Naive thymus-derived CD8-positive, alpha-beta T cell (primary cell): ENCODE measurements around the gene ARHGDIB. TPM values are rescaled to one million over a fixed set of nuclear protein-coding genes. Genes with fewer than 3 reads are reported as not detected.

Experiments
- ATAC-seq, 2 donors: fragments of 150-1000 bp; cut with Tn5 transposase in 1 of 2; sonication (Bioruptor Pico), chemical (Tn5 transposase) in 1 of 2; 1 replicate in 1 of 2; 2 replicates in 1 of 2; pipeline ENCODE4 v1.10.0; 2021; ENCODE audit warnings: mild to moderate bottlenecking in 2 of 2, moderate library complexity in 2 of 2
- POLR2A ChIA-PET: fragments of 350-600 bp; sonication (Branson Sonifier 250); formaldehyde crosslinking; loops from one replicate; lab custom pipeline; 2021; ENCODE audit warnings: antibody characterized with exemption; lab: Charles Lee
- DNase-seq, 10 donors: peaks; one replicate each; pipeline versions ENCODE4 v3.0.0 to v3.0.0-alpha.2; 2020 to 2022
- H3K27ac Mint-ChIP-seq, 10 donors: one replicate each; pipeline ENCODE4 v1.8.0; 2020 to 2022; ENCODE audit warnings: mild to moderate bottlenecking in 10 of 10, mixed read lengths in 10 of 10, moderate library complexity in 4 of 10, inconsistent platforms in 1 of 10
- H3K27me3 Mint-ChIP-seq, 5 donors: one replicate each; pipeline ENCODE4 v1.8.0; 2021 to 2022; ENCODE audit warnings: mixed read lengths in 5 of 5
- H3K36me3 Mint-ChIP-seq, 3 donors: one replicate each; pipeline ENCODE4 v1.8.0; 2020 to 2022; ENCODE audit warnings: mixed read lengths in 3 of 3, mild to moderate bottlenecking in 2 of 3, inconsistent platforms in 1 of 3
- H3K4me1 Mint-ChIP-seq, 4 donors: one replicate each; pipeline ENCODE4 v1.8.0; 2021 to 2022; ENCODE audit warnings: mixed read lengths in 4 of 4
- H3K4me3 Mint-ChIP-seq, 10 donors: one replicate each; pipeline ENCODE4 v1.8.0; 2020 to 2022; ENCODE audit warnings: mild to moderate bottlenecking in 10 of 10, mixed read lengths in 10 of 10, moderate library complexity in 6 of 10, inconsistent platforms in 1 of 10
- H3K9me3 Mint-ChIP-seq, 9 donors: one replicate each; pipeline ENCODE4 v1.8.0; 2020 to 2022; ENCODE audit warnings: mixed read lengths in 9 of 9, mild to moderate bottlenecking in 3 of 9, inconsistent platforms in 1 of 9, moderate library complexity in 1 of 9
- polyA plus RNA-seq, 3 donors: library from polyadenylated mRNA; unstranded; fragments of 300-500 nt; fragmentation: Illumina TruSeq; gene quantifications; one replicate each; pipeline ENCODE4 v1.2.3, GENCODE V29; 2021
- total RNA-seq, 8 experiments: library from RNA in 2 of 8; stranded (reverse) in 2 of 8; gene quantifications; one replicate each; pipeline ENCODE4 v1.2.3 and lab custom pipeline; 2021 to 2026

ARHGDIB gene
- total and polyA plus RNA-seq, 5 experiments from 2014 or later, result 937 to 3,446 (median 3,195) TPM

DNA sequence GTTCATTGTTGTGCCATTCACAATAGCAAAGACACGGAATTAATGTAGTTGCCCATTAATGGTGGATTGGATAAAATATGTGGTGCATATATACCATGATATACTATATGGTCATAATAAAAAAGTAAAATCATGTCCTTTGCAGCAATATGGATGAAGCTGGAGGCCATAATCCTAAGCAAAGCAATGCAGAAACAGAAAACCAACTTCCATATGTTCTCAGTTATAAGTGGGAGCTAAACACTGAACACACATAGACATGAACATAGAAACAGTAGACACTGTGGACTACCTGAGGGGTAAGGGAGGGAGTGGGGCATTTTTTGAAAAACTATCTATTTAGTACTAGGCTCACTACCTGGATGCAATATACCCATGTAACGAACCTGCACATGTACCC, 20.0 kb downstream of the ARHGDIB start:
- POLR2A ChIA-PET, result interaction anchor here (0.7 to 1.9 kb wide), 6 partner anchors 13 to 22 kb away, joined by 3 to 7 read pairs (median 3); partner anchors contain the start of gene ARHGDIB
- Mint-ChIP-seq H3K27ac (peak overlapping the region in 7 of 10 donors; percentile 30 to 92 (median 83)), H3K4me1 (peaks cover 34 to 85% (median 69%) of the 10 kb centered on the region in 4 donors), H3K4me3 (no peak overlapping the region), H3K9me3 (peaks cover 0 to 3% (median 0%) of the 10 kb centered on the region in 9 donors), H3K36me3 (peaks cover 23 to 91% (median 60%) of the 10 kb centered on the region in 3 donors), H3K27me3 (no peaks in the 10 kb centered on the region)
- ATAC-seq, result peak in 1 of 2 donors; percentile 13
- DNase-seq, result no peak

DNA sequence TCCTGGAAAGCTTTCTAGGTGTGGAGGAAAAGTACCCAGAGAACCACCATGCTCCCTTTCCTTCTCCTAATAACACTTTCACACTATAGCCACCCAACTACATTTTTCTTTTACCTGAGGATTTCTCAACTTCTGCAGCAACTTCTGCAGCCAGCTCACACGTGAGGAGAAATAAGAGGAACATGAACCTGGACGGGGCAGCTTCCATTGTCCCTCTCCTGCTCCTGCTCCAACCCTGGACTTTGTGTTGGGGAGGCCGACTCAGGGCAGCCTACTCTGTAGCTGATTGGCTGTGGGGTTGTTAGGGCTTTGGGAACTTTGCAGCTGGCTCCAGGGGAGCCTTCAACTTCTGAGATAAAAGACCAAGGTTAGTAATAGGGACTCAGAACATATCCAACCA, 23.1 kb downstream of the ARHGDIB start, which contains the start of gene ERP27:
Gene ERP27, minus strand, starts transcription at position 237 of the 400 bp plus-strand sequence. Its CDS starts 29 bp downstream, at position 208.
- Mint-ChIP-seq H3K4me3 (peak within 1 kb of the TSS in 6 of 10 donors; percentile 14 to 65 (median 45)), H3K27me3 (no peaks in the 10 kb centered on the region), H3K27ac (peak within 1 kb of the TSS; percentile 89 to 96 (median 92)), H3K4me1 (peaks cover 28 to 77% (median 65%) of the 10 kb centered on the region in 4 donors), H3K36me3 (peaks cover 10 to 89% (median 47%) of the 10 kb centered on the region in 3 donors), H3K9me3 (peaks cover 0 to 3% (median 0%) of the 10 kb centered on the region in 9 donors)
- no peak for DNase-seq
- POLR2A ChIA-PET, result interaction anchor here (0.9 to 4.7 kb wide), 9 partner anchors 10 to 57 kb away, joined by 3 to 30 read pairs (median 6); partner anchors contain the start of gene ARHGDIB
- no peak for ATAC-seq

GRCh38 chr12:14937689-14938088, 23.7 kb downstream of the ARHGDIB start:
- H3K36me3 Mint-ChIP-seq, result peaks cover 10 to 90% (median 51%) of the 10 kb centered on the region in 3 donors

DNA sequence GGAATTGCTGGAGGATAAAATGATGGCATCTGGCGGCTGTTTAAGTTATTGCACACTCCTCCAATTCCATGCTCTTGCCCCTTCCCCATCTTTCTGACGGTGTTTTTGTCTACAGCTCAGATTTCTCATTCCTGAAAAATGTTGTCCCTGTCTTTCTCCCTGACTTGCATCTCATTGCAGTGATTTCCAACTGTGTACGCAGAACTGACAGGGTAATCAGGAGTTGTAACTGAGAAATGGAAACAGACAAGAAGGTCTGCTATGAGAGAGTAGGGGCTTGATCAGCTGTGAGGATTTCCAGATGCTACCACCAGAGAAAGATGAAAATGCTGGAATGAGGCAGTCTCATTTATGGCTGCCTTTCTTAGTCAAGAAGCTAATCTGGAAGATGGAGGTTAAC, 24.4 kb downstream of the ARHGDIB start:
- H3K36me3 Mint-ChIP-seq, result peaks cover 5 to 90% (median 52%) of the 10 kb centered on the region in 3 donors
- no peak for DNase-seq
- peaks cover 0 to 3% (median 0%) of the 10 kb centered on the region in 9 donors for H3K9me3 Mint-ChIP-seq
- H3K4me3 Mint-ChIP-seq, result peak overlapping the region in 2 of 10 donors; percentile 18 to 65
- H3K27ac Mint-ChIP-seq, result peak overlapping the region; percentile 88 to 96 (median 91)
- no peak for ATAC-seq
- peaks cover 28 to 81% (median 68%) of the 10 kb centered on the region in 4 donors for H3K4me1 Mint-ChIP-seq
- POLR2A ChIA-PET, result interaction anchor here (1.0 to 4.7 kb wide), 9 partner anchors 11 to 59 kb away, joined by 3 to 30 read pairs (median 6); partner anchors contain the start of gene ARHGDIB
- H3K27me3 Mint-ChIP-seq, result no peaks in the 10 kb centered on the region

More at GRCh38 chr12:14937689-14938088, 23.7 kb downstream of the ARHGDIB start:
- POLR2A ChIA-PET, result interaction anchor here (0.9 to 4.7 kb wide), 11 partner anchors 10 to 58 kb away, joined by 3 to 30 read pairs (median 5); partner anchors contain the start of gene ARHGDIB
- H3K9me3 Mint-ChIP-seq, result peaks cover 0 to 3% (median 0%) of the 10 kb centered on the region in 9 donors
- peak in 1 of 10 donors; percentile 15 for DNase-seq
- peaks cover 28 to 81% (median 68%) of the 10 kb centered on the region in 4 donors for H3K4me1 Mint-ChIP-seq
- peak; percentile 39 to 42 for ATAC-seq
- peak overlapping the region in 5 of 10 donors; percentile 14 to 65 (median 47) for H3K4me3 Mint-ChIP-seq
- H3K27ac Mint-ChIP-seq, result peak overlapping the region; percentile 89 to 96 (median 92)
- H3K27me3 Mint-ChIP-seq, result no peaks in the 10 kb centered on the region

GRCh38 chr12:14936224-14936861, 25.1 kb downstream of the ARHGDIB start:
- POLR2A ChIA-PET, result interaction anchor here (0.8 to 4.7 kb wide), 10 partner anchors 8 to 59 kb away, joined by 3 to 30 read pairs (median 5); partner anchors contain the start of gene ARHGDIB

GRCh38 chr12:14935031-14935430, 26.4 kb downstream of the ARHGDIB start:
- H3K9me3 Mint-ChIP-seq, result peaks cover 0 to 3% (median 0%) of the 10 kb centered on the region in 9 donors
- DNase-seq, result no peak
- POLR2A ChIA-PET, result interaction anchor here (0.7 to 2.8 kb wide), 3 partner anchors 13 to 60 kb away, joined by 3 to 12 read pairs (median 3); no protein-coding TSS in a partner anchor
- no peaks in the 10 kb centered on the region for H3K27me3 Mint-ChIP-seq
- no peak for ATAC-seq
- H3K4me1 Mint-ChIP-seq, result peaks cover 22 to 67% (median 59%) of the 10 kb centered on the region in 4 donors
- H3K4me3 Mint-ChIP-seq, result no peak overlapping the region
- peaks cover 0 to 90% (median 53%) of the 10 kb centered on the region in 3 donors for H3K36me3 Mint-ChIP-seq
- peak overlapping the region in 8 of 10 donors; percentile 41 to 93 (median 77) for H3K27ac Mint-ChIP-seq

More at GRCh38 chr12:14936224-14936861, 25.1 kb downstream of the ARHGDIB start:
- no peak for ATAC-seq
- H3K4me3 Mint-ChIP-seq, result peak overlapping the region in 1 of 10 donors; percentile 20
- no peaks in the 10 kb centered on the region for H3K27me3 Mint-ChIP-seq
- H3K9me3 Mint-ChIP-seq, result peaks cover 0 to 3% (median 0%) of the 10 kb centered on the region in 9 donors
- H3K4me1 Mint-ChIP-seq, result peaks cover 27 to 78% (median 67%) of the 10 kb centered on the region in 4 donors
- DNase-seq, result no peak
- peak overlapping the region; percentile 50 to 96 (median 90) for H3K27ac Mint-ChIP-seq
- peaks cover 0 to 90% (median 53%) of the 10 kb centered on the region in 3 donors for H3K36me3 Mint-ChIP-seq

DNA sequence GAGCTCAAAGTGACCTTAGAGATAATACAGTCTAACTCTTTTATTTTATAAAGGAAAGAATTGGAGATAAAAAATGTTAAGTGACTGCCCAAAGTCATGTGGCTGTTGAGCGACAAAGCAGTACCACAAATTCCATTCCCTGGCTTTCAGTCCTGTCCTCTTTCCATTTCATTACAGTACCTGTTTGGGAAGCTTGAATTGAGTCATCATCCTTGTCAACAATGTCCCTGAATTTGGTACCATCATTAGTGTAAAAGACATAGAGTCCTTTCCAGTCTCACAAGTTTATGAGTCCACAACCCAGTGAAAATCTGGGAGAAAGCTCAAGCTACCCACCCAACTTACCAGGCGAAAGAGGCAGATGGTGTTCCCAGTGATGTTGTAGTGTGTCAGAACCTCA, 26.9 kb downstream of the ARHGDIB start:
- DNase-seq (no peak), ATAC-seq (no peak)
- peaks cover 0 to 85% (median 48%) of the 10 kb centered on the region in 3 donors for H3K36me3 Mint-ChIP-seq
- no peak overlapping the region for H3K4me3 Mint-ChIP-seq
- H3K27me3 Mint-ChIP-seq, result no peaks in the 10 kb centered on the region
- H3K27ac Mint-ChIP-seq, result peak overlapping the region in 5 of 10 donors; percentile 39 to 93 (median 79)
- peaks cover 0 to 3% (median 0%) of the 10 kb centered on the region in 9 donors for H3K9me3 Mint-ChIP-seq
- H3K4me1 Mint-ChIP-seq, result peaks cover 19 to 62% (median 53%) of the 10 kb centered on the region in 4 donors
- POLR2A ChIA-PET, result interaction anchor here (0.7 to 2.8 kb wide), 4 partner anchors 10 to 60 kb away, joined by 3 to 12 read pairs (median 3); no protein-coding TSS in a partner anchor

- no peak for DNase-seq
- peaks cover 7 to 82% (median 47%) of the 10 kb centered on the region in 3 donors for H3K36me3 Mint-ChIP-seq
- peaks cover 11 to 49% (median 35%) of the 10 kb centered on the region in 4 donors for H3K4me1 Mint-ChIP-seq
- H3K27me3 Mint-ChIP-seq, result no peaks in the 10 kb centered on the region
- POLR2A ChIA-PET, result interaction anchor here (0.6 to 1.2 kb wide), 3 partner anchors 10 to 16 kb away, joined by 3 to 4 read pairs (median 3); no protein-coding TSS in a partner anchor
- H3K27ac Mint-ChIP-seq, result peak overlapping the region in 7 of 10 donors; percentile 15 to 69 (median 42)
- H3K4me3 Mint-ChIP-seq, result no peak overlapping the region
- no peak for ATAC-seq
- H3K9me3 Mint-ChIP-seq, result no peaks in the 10 kb centered on the region
Measured at GRCh38 chr12:14931791-14932560, 29.4 kb downstream of the ARHGDIB start.

GRCh38 chr12:14931359-14931758, 30.0 kb downstream of the ARHGDIB start:
- Mint-ChIP-seq H3K27ac (peak overlapping the region in 2 of 10 donors; percentile 8 to 14), H3K9me3 (no peaks in the 10 kb centered on the region), H3K4me3 (no peak overlapping the region), H3K4me1 (peaks cover 9 to 43% (median 29%) of the 10 kb centered on the region in 4 donors), H3K27me3 (no peaks in the 10 kb centered on the region), H3K36me3 (peaks cover 7 to 76% (median 41%) of the 10 kb centered on the region in 3 donors)
- no peak for DNase-seq
- no peak for ATAC-seq
- POLR2A ChIA-PET, result interaction anchor here (0.6 to 1.2 kb wide), 3 partner anchors 10 to 17 kb away, joined by 3 to 4 read pairs (median 3); no protein-coding TSS in a partner anchor

DNA sequence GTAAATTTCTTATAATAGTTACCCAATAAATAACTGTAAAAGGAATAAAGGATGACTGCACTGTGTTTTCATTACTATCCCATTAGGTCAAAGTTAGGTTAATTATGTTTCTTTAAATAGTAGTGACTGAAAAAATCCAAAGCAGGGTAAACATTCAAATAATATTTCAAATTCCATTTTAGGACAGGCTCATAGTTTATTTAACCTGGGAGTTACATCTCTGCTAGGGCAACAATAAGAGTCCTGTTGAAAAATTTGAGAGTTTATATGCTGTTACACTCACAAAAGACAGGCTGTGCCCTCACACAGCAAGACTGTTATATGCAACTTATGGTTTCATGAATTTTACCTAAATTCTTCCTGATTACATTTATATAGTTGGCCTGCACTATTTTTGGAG, 31.1 kb downstream of the ARHGDIB start:
- no peak for ATAC-seq
- POLR2A ChIA-PET, result interaction anchor here (0.6 to 1.1 kb wide), 2 partner anchors 18 to 156 kb away, joined by 3 to 4 read pairs; no protein-coding TSS in a partner anchor
- H3K27me3 Mint-ChIP-seq, result no peaks in the 10 kb centered on the region
- no peaks in the 10 kb centered on the region for H3K9me3 Mint-ChIP-seq
- peaks cover 7 to 35% (median 21%) of the 10 kb centered on the region in 4 donors for H3K4me1 Mint-ChIP-seq
- peaks cover 7 to 70% (median 39%) of the 10 kb centered on the region in 3 donors for H3K36me3 Mint-ChIP-seq
- no peak for DNase-seq
- H3K4me3 Mint-ChIP-seq, result no peak overlapping the region
- H3K27ac Mint-ChIP-seq, result peak overlapping the region in 1 of 10 donors; percentile 22

DNA sequence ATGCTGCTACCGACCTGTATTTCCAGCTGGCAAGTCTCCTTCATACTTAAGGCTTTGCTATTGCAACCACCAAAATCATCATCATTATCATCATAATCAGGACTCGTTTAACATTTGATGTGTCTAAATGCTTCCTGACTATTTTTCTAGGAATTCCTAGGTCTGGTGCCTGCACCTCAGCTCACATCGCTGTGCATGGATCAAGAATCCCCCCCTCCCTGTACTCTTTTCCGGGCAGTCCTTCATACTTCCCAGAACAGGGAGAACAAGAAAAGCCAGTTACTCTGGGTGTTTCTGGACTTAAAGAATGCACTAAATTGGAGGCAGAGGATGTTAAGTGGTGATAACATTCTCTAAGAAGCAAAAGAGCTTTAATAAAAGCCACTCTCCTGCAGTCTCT, 32.5 kb downstream of the ARHGDIB start:
- H3K27me3 Mint-ChIP-seq, result no peaks in the 10 kb centered on the region
- H3K4me3 Mint-ChIP-seq, result no peak overlapping the region
- H3K4me1 Mint-ChIP-seq, result peaks cover 7 to 38% (median 18%) of the 10 kb centered on the region in 4 donors
- peaks cover 7 to 62% (median 42%) of the 10 kb centered on the region in 3 donors for H3K36me3 Mint-ChIP-seq
- POLR2A ChIA-PET, result interaction anchor here (0.7 to 1.6 kb wide), 2 partner anchors 18 to 30 kb away, joined by 3 read pairs; no protein-coding TSS in a partner anchor
- H3K27ac Mint-ChIP-seq, result peak overlapping the region in 2 of 10 donors; percentile 28 to 43
- ATAC-seq (no peak), DNase-seq (no peak)
- H3K9me3 Mint-ChIP-seq, result no peaks in the 10 kb centered on the region
